Activated CD4-positive, CD25-positive, alpha-beta regulatory T cell treated with anti-CD3 and anti-CD28 coated beads, Interleukin-2, amount 50 U/mL, for 72 hours (primary cell): ENCODE measurements around the gene TMED10.
"Not testable (repeated sequence)": the region's sequence is repeated elsewhere in the genome, so short reads cannot be mapped to it uniquely, and the experiment has no call there.

Experiments used
- DNase-seq: peaks from one replicate; pipeline ENCODE4 v3.0.0; 2021

TMED10 gene

GRCh38 chr14:75190023-75190422, 13.6 kb upstream of the TMED10 start:
- no peak for DNase-seq

GRCh38 chr14:75188520-75189268, 12.3 kb upstream of the TMED10 start:
- DNase-seq, result no peak

DNA sequence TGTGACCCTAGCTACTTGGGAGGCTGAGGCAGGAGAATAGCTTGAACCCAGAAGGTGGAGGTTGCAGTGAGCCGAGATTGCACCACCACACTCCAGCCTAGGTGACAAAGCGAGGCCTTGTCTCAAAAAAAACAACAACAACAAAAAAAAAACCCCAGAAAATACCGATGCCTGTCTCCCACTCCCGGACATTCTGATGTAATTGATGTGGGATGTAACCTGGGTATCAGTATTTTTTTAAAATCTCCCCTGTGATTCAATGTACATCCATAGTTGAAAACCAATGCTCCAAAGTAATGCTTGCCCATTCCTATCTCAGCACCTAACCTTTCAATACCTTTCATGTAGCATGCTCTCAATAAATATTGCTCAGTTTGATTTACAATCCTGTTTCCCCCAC, 11.7 kb upstream of the TMED10 start:
- no peak for DNase-seq

DNA sequence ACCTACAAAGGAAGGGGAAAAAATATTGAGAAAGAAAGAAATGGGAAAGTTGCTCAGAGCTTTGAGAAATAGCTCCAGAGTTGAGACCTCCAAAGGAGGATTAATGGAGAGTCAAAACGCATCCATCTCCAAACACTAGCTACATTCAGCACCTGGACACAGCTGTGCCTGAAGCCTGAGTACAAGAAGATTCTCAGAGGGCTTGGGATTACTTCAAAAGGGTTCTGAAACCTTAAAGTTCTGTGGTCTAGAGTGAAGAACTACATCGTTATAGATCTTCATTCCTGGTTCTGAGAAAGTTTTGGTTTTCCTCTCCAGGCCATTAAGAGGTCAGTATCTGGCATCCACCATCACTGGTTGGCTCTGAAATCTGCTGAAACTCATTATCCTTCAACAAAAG, 10.5 kb upstream of the TMED10 start:
- no peak for DNase-seq

DNA sequence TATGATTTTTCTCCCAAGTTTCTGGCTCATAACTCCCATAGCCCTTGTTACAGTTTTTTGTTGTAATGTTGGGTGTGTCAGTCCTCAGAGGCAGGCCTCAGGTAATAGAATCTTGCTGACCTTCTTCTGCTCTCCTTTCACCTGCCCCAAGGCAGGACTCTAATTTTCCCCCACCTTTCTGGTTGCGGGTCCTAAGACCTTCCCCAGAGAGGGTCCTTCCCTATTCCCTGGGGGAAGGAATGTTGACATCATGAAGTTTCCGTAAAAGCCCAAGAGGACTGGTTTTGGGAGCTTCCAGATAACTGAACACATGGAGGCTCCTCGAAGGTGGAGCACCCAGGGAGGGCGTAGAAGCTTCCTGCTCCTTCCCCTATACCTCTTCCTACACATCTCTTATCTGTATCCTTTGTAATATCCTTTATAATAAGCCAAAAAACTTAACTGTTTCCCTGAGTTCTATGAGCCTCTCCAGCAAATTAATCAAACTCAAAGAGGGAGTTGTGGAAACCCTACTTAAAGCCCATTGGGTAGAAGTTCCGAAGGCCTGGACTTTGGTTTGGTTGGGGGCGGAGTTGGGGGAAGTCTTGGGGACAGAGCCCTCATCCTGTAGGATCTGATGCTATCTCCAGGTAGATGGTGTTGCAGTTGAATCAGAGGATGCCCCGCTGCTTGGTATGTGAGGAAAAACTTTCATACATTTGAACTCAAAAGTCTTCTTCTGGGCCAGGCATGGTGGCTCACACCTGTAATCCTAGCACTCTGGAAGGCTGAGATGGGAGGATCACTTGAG, 9.0 kb upstream of the TMED10 start:
- no peak for DNase-seq

GRCh38 chr14:75184492-75184891, 8.1 kb upstream of the TMED10 start:
- DNase-seq, result no peak

GRCh38 chr14:75184039-75184438, 7.6 kb upstream of the TMED10 start:
- DNase-seq, result no peak

GRCh38 chr14:75183225-75183624, 6.8 kb upstream of the TMED10 start:
- no peak for DNase-seq

DNA sequence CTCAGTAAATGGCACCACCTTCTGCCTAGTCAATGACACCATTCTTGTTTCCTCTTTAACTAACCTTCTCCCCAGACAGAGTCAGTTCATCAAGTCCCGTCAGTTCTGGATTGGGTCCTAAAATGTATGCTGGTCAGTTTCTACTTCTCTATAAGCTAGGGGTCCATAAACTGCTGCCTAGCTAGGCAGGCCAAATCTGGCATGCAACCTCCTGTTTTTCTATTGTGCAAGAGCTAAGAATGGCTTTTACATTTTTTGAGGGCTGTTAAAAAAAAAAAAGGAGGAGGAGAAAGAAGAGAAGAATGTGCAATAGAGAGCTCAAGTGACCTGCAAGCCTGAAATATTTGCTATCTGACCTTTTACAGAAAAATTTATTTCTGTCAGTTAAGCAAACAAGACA, 6.4 kb upstream of the TMED10 start:
- DNase-seq, result no peak

DNA sequence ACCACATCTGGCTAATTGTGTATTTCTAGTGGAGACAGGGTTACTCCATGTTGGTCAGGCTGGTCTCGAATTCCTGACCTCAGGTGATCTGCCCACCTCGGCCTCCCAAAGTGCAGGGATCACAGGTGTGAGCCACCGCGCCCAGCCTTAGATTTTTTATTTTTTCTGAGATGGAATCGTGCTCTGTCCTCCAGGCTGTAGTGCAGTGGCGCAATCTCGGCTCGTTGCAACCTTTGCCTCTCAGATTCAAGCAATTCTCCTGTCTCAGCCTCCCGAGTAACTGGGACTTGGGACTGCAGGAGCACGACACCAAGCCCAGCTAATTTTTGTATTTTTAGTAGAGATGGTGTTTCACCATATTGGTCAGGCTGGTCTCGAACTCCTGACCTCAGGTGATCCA, 5.8 kb upstream of the TMED10 start:
- DNase-seq, result not testable (repeated sequence)

- no peak for DNase-seq
These were observed 5.1 kb upstream of the TMED10 start for GRCh38 chr14:75181293-75182062.

- DNase-seq, result no peak
These were observed 703 bp downstream of the TMED10 start for GRCh38 chr14:75175677-75176141.

GRCh38 chr14:75174066-75174465, 2.3 kb downstream of the TMED10 start:
- no peak for DNase-seq

DNA sequence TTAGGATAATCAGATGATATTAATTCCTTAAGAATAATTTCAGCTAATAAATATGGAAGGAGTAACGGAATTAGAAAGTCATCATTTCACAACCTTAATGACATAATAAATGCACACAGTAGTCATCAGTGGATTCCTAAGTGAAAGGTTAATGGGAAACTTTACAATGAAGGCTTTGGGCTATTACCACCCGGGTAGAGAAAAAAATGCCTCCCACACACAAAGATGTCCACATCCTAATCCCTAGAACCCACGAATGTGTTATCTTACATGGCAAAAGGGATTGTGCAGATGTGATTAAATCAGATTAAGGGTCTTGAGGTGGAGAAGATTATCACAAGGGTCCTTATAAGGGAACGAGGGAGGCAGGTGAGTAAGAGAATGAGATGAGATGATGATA, 5.6 kb downstream of the TMED10 start:
- DNase-seq, result no peak

DNA sequence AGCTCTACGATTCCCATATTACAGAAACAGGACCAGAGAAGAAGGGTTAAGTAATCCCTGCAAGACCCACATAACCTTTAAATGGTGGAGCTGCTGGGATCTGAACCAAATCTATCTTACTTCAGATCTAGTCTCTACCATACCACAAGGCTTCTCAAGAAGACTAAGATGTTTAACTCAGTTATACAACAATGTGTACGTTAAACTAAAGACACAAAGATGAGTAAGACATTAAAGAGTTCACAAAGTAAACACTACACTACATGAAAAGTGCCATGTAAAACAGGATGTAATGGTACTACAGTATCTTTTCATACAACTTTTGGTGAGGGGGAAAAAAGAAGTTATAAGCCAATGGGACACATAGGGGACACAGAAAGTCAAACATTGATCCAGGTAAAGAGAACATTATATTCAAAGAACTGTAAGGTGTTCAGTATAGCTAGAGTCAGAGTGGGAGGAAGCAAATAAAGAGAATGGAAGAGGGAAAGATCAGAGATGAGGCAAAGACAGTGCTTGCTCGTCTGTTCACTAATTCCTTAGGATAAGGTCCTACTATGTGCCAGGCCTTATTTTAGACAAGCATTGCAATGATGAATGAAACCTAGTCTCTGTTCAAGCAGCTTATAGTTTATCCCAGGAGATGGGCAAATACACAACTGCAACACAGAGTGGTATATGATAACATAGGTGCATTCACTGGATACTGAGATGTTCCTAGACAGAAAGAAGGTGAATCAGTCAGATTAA, 7.7 kb downstream of the TMED10 start:
- DNase-seq, result no peak

- no peak for DNase-seq
These were observed 9.1 kb downstream of the TMED10 start for GRCh38 chr14:75167325-75167724.

DNA sequence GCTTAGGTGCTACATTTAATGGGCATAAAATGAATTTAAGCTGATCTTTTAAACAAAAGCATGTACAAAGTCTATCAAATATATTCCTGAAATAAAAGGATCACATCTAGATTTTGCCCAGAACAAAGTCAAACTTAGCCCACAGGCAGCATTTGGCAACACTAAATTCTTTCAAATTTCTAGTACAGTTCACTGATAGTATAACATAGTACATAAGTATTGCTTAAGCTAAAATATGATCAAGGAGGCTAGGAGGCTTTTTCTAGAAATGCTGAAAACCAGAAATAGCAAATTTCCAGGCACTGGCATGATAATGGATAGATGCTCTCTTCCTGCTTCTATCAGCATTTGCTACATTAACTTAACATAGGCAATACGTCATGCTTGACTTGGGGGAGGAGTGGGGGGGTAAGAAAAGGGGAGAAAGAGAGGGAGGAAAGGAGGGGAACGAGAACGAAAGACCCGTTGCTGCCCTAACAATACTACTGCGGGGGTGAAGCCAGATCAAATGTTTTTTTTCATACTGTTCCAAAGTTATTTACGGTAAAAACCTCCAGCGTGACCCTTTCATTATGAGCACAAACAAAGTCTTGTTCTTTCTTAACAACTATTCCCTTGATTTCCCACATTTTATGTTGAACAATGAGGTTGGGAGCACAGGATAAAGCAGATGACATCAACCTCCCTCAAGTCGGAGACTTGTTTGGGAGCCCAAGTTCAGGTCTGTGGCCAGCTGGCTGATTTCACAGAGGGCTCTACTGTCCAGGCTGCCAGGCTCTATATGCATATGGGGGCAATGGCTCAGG, 10.6 kb downstream of the TMED10 start:
- no peak for DNase-seq

DNA sequence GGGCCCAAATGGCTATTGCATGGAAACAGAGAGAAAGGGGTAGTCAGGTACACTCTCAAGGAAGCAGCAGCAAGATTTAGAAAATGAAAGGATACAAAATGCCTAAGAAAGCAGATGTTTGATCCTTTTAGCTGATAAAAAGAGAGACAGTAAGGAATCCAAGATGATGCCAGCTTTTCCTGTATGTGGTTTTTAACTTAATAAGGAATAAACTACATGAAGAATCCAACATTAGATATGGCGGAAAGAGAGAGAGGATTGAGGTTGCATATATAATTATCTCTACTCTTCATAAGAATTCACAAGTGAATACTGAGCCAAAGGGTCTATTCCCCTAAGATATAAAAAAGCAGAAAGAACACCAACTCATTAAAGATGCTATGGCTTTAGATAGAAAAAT, 11.6 kb downstream of the TMED10 start:
- DNase-seq, result no peak

DNA sequence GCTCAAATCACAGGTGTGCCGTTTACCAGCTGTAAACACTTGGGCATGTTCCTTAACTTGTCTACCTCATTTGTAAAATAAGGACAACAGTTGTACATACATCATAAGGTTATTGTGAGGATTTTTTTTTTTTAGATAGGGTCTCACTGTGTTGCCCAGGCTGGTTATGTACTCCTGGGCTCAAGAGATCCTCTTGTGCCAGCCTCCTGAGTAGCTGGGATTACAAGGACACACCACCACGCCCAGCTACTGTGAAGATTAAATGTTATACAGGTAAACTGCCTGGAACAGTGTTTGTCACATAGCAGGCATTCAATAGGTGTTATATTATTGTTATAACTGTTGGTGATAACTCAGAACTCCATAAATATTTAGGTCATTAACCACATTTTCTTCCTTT, 12.7 kb downstream of the TMED10 start:
- no peak for DNase-seq

- DNase-seq, result no peak
These were observed 13.8 kb downstream of the TMED10 start for GRCh38 chr14:75162631-75163030.

DNA sequence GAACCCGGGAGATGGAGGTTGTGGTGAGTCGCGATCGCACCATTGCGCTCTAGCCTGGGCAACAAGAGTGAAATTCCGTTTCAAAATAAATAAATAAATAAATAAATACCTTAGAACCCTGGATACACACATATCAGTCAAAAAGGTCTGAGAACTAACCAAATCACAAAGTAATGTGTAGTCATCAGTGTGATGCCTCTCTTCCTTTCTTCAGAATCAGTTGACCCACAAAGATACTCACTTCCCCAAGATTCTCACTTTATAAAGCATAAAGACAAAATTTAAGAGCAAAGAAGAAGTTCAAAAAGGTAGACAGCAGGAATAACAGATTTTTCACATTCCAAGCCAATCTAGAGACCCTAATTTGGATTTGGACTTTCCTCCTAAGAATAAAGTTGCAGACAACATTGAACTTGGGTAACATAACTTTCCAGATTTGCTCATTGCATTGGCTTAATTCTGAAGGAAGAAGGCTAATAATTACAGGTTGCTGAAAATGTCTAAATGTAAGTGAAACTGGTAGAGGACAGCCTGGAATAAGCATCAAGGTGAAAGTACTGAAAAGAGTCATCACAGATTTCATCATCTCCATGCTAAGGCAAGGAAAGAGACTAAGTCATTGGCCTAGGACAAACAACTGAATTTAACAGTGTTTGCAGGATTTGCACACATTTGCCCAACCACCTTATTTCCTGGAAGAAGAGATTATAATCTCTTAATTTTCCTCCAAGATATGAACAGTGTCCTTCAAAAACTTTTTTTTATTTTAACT, 17.4 kb downstream of the TMED10 start:
- no peak for DNase-seq
